WTC11 (cell line): ENCODE data around the gene POLR1G. TPM values are rescaled to one million over a fixed set of nuclear protein-coding genes. Genes with fewer than 3 reads are reported as not detected.

Source experiments
- ATAC-seq: fragments of 200-7000 bp; cut with Tn5 transposase; 2 replicates; pipeline ENCODE4 v1.10.0; 2021; ENCODE audit warnings: mild to moderate bottlenecking, moderate library complexity
- CTCF ChIA-PET: fragments of 300-600 bp; sonication (Branson Sonifier 250); formaldehyde crosslinking; loops from one replicate; lab custom pipeline; 2021; ENCODE audit warnings: antibody characterized with exemption; lab: Charles Lee
- POLR2A ChIA-PET: fragments of 350-600 bp; sonication (Branson Sonifier 250); formaldehyde crosslinking; loops from one replicate; lab custom pipeline; 2021; ENCODE audit warnings: antibody characterized with exemption; lab: Charles Lee
- DNase-seq: peaks from one replicate; pipeline ENCODE4 v3.0.0; 2021; ENCODE audit warnings: low spot score
- H3K27ac Mint-ChIP-seq: 2 replicates; pipeline ENCODE4 v1.8.0; 2021; ENCODE audit warnings: mixed read lengths
- H3K27me3 Mint-ChIP-seq: 2 replicates; pipeline ENCODE4 v1.8.0; 2021; ENCODE audit warnings: low read depth, mild to moderate bottlenecking, moderate library complexity, mixed read lengths
- H3K36me3 Mint-ChIP-seq: 2 replicates; pipeline ENCODE4 v1.8.0; 2021; ENCODE audit warnings: mixed read lengths
- H3K4me1 Mint-ChIP-seq: 2 replicates; pipeline ENCODE4 v1.8.0; 2022; ENCODE audit warnings: mixed read lengths
- H3K4me3 Mint-ChIP-seq: 2 replicates; pipeline ENCODE4 v1.8.0; 2021; ENCODE audit warnings: mild to moderate bottlenecking, moderate library complexity, mixed read lengths
- H3K9me3 Mint-ChIP-seq: 2 replicates; pipeline ENCODE4 v1.8.0; 2021; ENCODE audit warnings: mixed read lengths
- AR ChIP-seq: fragments of 250-450 bp; sonication (Bioruptor Pico); IDR thresholded peaks from 2 replicates; pipeline ENCODE4 v1.9.0; 2021; ENCODE audit warnings: mild to moderate bottlenecking
- ATF1 ChIP-seq: sonication (generic); formaldehyde crosslinking; IDR thresholded peaks from 2 replicates; pipeline ENCODE4 v1.8.1; 2023; ENCODE audit warnings: mild to moderate bottlenecking, moderate library complexity, missing genetic modification reagents
- ATF2 ChIP-seq: sonication (generic); formaldehyde crosslinking; IDR thresholded peaks from 2 replicates; pipeline ENCODE4 v1.8.1; 2022; ENCODE audit warnings: low read depth, missing genetic modification reagents, borderline replicate concordance
- ATF3 ChIP-seq: sonication (generic); formaldehyde crosslinking; conservative IDR thresholded peaks from 2 replicates; pipeline ENCODE4 v1.8.1; 2022; ENCODE audit warnings: mild to moderate bottlenecking, missing genetic modification reagents
- E2F1 ChIP-seq: sonication (generic); formaldehyde crosslinking; IDR thresholded peaks from 2 replicates; pipeline ENCODE4 v1.8.0; 2022; ENCODE audit warnings: mild to moderate bottlenecking, missing genetic modification reagents
- E2F5 ChIP-seq: sonication (generic); formaldehyde crosslinking; IDR thresholded peaks from 2 replicates; pipeline ENCODE4 v1.8.1; 2022; ENCODE audit warnings: mild to moderate bottlenecking, moderate library complexity, missing genetic modification reagents
- EMX1 ChIP-seq: fragments of 250-450 bp; sonication (Bioruptor Pico); IDR thresholded peaks from 2 replicates; pipeline ENCODE4 v1.8.0; 2021; ENCODE audit warnings: mild to moderate bottlenecking
- FOXJ3 ChIP-seq: sonication (generic); formaldehyde crosslinking; IDR thresholded peaks from 2 replicates; pipeline ENCODE4 v1.9.0; 2021; ENCODE audit warnings: missing genetic modification reagents, mild to moderate bottlenecking, borderline replicate concordance
- FOXP1 ChIP-seq: sonication (generic); formaldehyde crosslinking; IDR thresholded peaks from 2 replicates; pipeline ENCODE4 v1.8.0; 2022; ENCODE audit warnings: missing genetic modification reagents, mild to moderate bottlenecking, moderate library complexity, borderline replicate concordance
- JUN ChIP-seq: sonication (generic); formaldehyde crosslinking; IDR thresholded peaks from 2 replicates; pipeline ENCODE4 v1.8.0; 2023; ENCODE audit warnings: mild to moderate bottlenecking, missing genetic modification reagents
- NR3C1 ChIP-seq: sonication (generic); formaldehyde crosslinking; conservative IDR thresholded peaks from 2 replicates; pipeline ENCODE4 v1.8.1; 2023; ENCODE audit warnings: low read depth, mild to moderate bottlenecking, missing genetic modification reagents
- PREB ChIP-seq: sonication (generic); formaldehyde crosslinking; IDR thresholded peaks from 2 replicates; pipeline ENCODE4 v1.8.1; 2022; ENCODE audit warnings: mild to moderate bottlenecking, missing genetic modification reagents, moderate library complexity, borderline replicate concordance
- SP1 ChIP-seq: sonication (generic); formaldehyde crosslinking; conservative IDR thresholded peaks from 2 replicates; pipeline ENCODE4 v1.8.1; 2022; ENCODE audit warnings: missing genetic modification reagents
- STAT6 ChIP-seq: sonication (generic); formaldehyde crosslinking; conservative IDR thresholded peaks from 2 replicates; pipeline ENCODE4 v1.8.1; 2023; ENCODE audit warnings: mild to moderate bottlenecking, low read depth, missing genetic modification reagents, moderate library complexity
- TEAD4 ChIP-seq: sonication (generic); formaldehyde crosslinking; IDR thresholded peaks from 2 replicates; pipeline ENCODE4 v1.8.0; 2022; ENCODE audit warnings: mild to moderate bottlenecking, missing genetic modification reagents
- ZBTB43 ChIP-seq: sonication (generic); formaldehyde crosslinking; IDR thresholded peaks from 2 replicates; pipeline ENCODE4 v1.8.1; 2023; ENCODE audit warnings: mild to moderate bottlenecking, missing genetic modification reagents
- ZNF121 ChIP-seq: sonication (generic); formaldehyde crosslinking; IDR thresholded peaks from 2 replicates; pipeline ENCODE4 v1.8.0; 2023; ENCODE audit warnings: missing genetic modification reagents
- ZNF532 ChIP-seq: fragments of 250-450 bp; sonication (Bioruptor Pico); IDR thresholded peaks from 2 replicates; pipeline ENCODE4 v1.9.0; 2021; ENCODE audit warnings: mild to moderate bottlenecking, borderline replicate concordance
- ZSCAN18 ChIP-seq: fragments of 250-450 bp; sonication (Bioruptor Pico); IDR thresholded peaks from 2 replicates; pipeline ENCODE4 v2.1.2; 2022; ENCODE audit warnings: mild to moderate bottlenecking, moderate library complexity
- total RNA-seq: library from RNA; stranded (reverse); gene quantifications from 3 replicates; pipeline ENCODE4 v1.2.3, GENCODE V29; 2021

Gene POLR1G
- total RNA-seq, 1 experiment from 2014 or later, result 38.1 TPM

- DNase-seq, result no peak
- POLR2A ChIA-PET, result interaction anchor here (0.6 to 1.0 kb wide), 2 partner anchors 14 to 31 kb away, joined by 5 read pairs; no protein-coding TSS in a partner anchor
- TF ChIP-seq FOXJ3, result no peak
- TF ChIP-seq STAT6 (CRISPR knock-in tag), result no peak
- TF ChIP-seq ZNF121 (CRISPR knock-in tag), result no peak
- TF ChIP-seq FOXP1, result no peak
- TF ChIP-seq ATF1 (CRISPR knock-in tag), result no peak
- TF ChIP-seq EMX1 (CRISPR knock-in tag), result no peak
- TF ChIP-seq AR (CRISPR knock-in tag), result no peak
- no peak for TF ChIP-seq ZBTB43
- no peak for TF ChIP-seq JUN (CRISPR knock-in tag)
- TF ChIP-seq NR3C1 (CRISPR knock-in tag), result no peak
- TF ChIP-seq TEAD4 (CRISPR knock-in tag), result no peak
- TF ChIP-seq SP1 (CRISPR knock-in tag), result no peak
- no peak for TF ChIP-seq PREB (CRISPR knock-in tag)
- TF ChIP-seq ZNF532 (CRISPR knock-in tag), result no peak
- TF ChIP-seq ATF3 (CRISPR knock-in tag), result no peak
- TF ChIP-seq ATF2 (CRISPR knock-in tag), result no peak
- TF ChIP-seq E2F5, result no peak
- TF ChIP-seq E2F1 (CRISPR knock-in tag), result no peak
- TF ChIP-seq ZSCAN18 (CRISPR knock-in tag), result no peak
- TF ChIP-seq, all 79 proteins: peak for 0
- CTCF ChIA-PET, result interaction anchor here (0.6 to 3.8 kb wide), 6 partner anchors 11 to 68 kb away, joined by 3 to 21 read pairs (median 3); partner anchors contain the start of gene PPP1R13L
- Mint-ChIP-seq H3K27me3 (no peaks in the 10 kb centered on the region), H3K9me3 (no peaks in the 10 kb centered on the region), H3K4me1 (no peaks in the 10 kb centered on the region), H3K36me3 (peaks cover 33% of the 10 kb centered on the region), H3K4me3 (no peak overlapping the region), H3K27ac (no peak overlapping the region)
- no peak for ATAC-seq
Observed at GRCh38 chr19:45414468-45414867, 8.0 kb downstream of the POLR1G start.
